D721Med (cell line): ENCODE results near the gene PRRG2.
"Not testable (repeated sequence)": the region's sequence is repeated elsewhere in the genome, so short reads cannot be mapped to it uniquely, and the experiment has no call there.

Source experiments
- DNase-seq: peaks from one replicate; pipeline ENCODE4 v3.0.0; 2011; ENCODE audit warnings: low spot score; ENCODE audit not compliant: insufficient read length
- FAIRE-seq: peaks from 2 replicates; lab custom pipeline; 2011; peaks lifted over from hg19 to GRCh38; lab: Jason Lieb, UNC
- CTCF ChIP-seq: IDR thresholded peaks from 2 replicates; pipeline ENCODE4 v1.5.1; 2012; ENCODE audit warnings: mild to moderate bottlenecking, control low read depth; ENCODE audit not compliant: insufficient read depth; ENCODE audit errors: missing control alignments

The PRRG2 gene

GRCh38 chr19:49614096-49614833 is 33.1 kb downstream of the PRRG2 start:
- DNase-seq (no peak), FAIRE-seq (no peak)
- TF ChIP-seq CTCF = no peak

DNA sequence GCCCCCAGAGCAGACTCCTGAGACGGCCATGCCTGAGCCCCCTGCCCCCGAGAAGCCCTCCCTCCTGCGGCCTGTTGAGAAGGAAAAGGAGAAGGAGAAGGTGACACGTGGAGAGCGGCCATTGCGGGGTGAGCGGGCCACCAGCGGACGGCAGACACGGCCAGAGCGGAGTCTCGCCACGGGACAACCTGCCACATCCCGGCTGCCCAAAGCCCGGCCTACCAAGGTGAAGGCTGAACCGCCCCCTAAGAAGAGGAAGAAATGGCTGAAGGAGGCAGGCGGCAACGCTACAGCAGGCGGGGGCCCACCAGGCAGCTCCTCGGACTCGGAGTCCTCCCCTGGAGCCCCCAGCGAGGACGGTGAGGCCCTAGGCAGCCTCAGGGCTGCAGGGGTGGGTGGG is 34.7 kb downstream of the PRRG2 start:
- FAIRE-seq (no peak), DNase-seq (no peak)
- no peak for TF ChIP-seq CTCF

- FAIRE-seq (no peak), DNase-seq (no peak)
- TF ChIP-seq CTCF = no peak
Measured at GRCh38 chr19:49616532-49616931, 35.4 kb downstream of the PRRG2 start.

GRCh38 chr19:49616945-49617344 is 35.8 kb downstream of the PRRG2 start:
- FAIRE-seq (no peak), DNase-seq (no peak)
- TF ChIP-seq CTCF = no peak

DNA sequence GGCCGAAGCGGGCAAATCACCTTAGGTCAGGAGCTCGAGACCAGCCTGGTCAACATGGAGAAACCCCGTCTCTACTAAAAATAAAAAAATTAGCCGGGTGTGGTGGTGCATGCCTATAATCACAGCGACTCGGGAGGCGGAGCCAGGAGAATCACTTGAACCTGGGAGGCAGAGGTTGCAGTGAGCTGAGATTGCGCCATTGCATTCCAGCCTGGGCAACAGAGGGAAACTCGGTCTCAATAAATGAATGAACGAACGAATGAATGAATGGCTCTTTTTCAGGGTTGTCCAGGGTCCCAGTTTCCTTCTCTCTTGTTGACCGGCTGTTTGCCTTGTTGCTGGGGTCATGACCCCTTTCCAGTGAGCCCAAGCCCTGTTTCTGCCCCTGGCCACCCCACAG is 36.7 kb downstream of the PRRG2 start:
- DNase-seq, FAIRE-seq: not testable (repeated sequence)

GRCh38 chr19:49624967-49625910 is 44.1 kb downstream of the PRRG2 start:
- no peak for TF ChIP-seq CTCF
- no peak for FAIRE-seq

DNA sequence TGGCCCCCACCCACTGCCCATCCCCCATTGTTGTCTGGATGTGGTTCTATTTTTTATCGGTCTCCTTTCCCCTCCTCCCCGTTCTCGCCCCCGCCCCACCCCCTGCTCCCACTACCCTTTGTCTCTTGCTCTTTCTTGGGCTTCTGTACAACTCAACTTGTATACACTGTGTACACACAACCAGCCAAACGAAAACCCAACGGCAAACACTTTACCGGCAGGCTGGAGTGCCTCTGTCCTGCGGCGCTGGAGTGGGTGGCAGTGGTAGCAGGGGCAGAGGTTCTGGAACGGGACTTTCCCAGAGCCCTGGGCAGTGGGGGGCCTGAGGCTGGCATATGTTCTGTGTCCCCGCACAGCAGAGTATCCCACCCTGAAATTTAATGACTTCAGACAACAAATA is 45.1 kb downstream of the PRRG2 start:
- TF ChIP-seq CTCF = no peak
- DNase-seq (no peak), FAIRE-seq (no peak)

More at GRCh38 chr19:49624967-49625910, 44.1 kb downstream of the PRRG2 start:
- no peak for DNase-seq
